Stimulated activated CD8-positive, alpha-beta memory T cell treated with anti-CD3 and anti-CD28 coated beads, Interleukin-7, amount 100 ng/mL, for 4 hours (primary cell): Measurements from ENCODE around the gene SARS1.
"Not testable (repeated sequence)": the region's sequence is repeated elsewhere in the genome, so short reads cannot be mapped to it uniquely, and the experiment has no call there.

Source experiments
- DNase-seq, 2 donors: peaks; one replicate each; pipeline ENCODE4 v3.0.0-alpha.2; 2020; ENCODE audit warnings: low read depth in 2 of 2

Gene SARS1

GRCh38 chr1:109192433-109192832 is 21.3 kb upstream of the SARS1 start:
- no peak for DNase-seq

- peak in 1 of 2 donors; percentile 14 for DNase-seq
These were observed 19.8 kb upstream of the SARS1 start for GRCh38 chr1:109193653-109194590.

- DNase-seq = no peak
These were observed 16.3 kb upstream of the SARS1 start for GRCh38 chr1:109197158-109198042.

- no peak for DNase-seq
These were observed 15.5 kb upstream of the SARS1 start for GRCh38 chr1:109198043-109198695.

- DNase-seq = no peak
These were observed 15.0 kb upstream of the SARS1 start for GRCh38 chr1:109198745-109199144.

GRCh38 chr1:109199710-109200109 is 14.0 kb upstream of the SARS1 start:
- no peak for DNase-seq

GRCh38 chr1:109201123-109201703 is 12.5 kb upstream of the SARS1 start:
- DNase-seq = peak; percentile 39 to 51

- no peak for DNase-seq
These were observed 9.2 kb upstream of the SARS1 start for GRCh38 chr1:109204484-109204883.

- DNase-seq = no peak
These were observed 7.4 kb upstream of the SARS1 start for GRCh38 chr1:109206339-109206738.

- DNase-seq = no peak
These were observed 6.1 kb upstream of the SARS1 start for GRCh38 chr1:109207467-109208103.

- DNase-seq = no peak
These were observed 5.3 kb upstream of the SARS1 start for GRCh38 chr1:109208394-109208793.

- no peak for DNase-seq
These were observed 4.8 kb upstream of the SARS1 start for GRCh38 chr1:109208836-109209463.

GRCh38 chr1:109210058-109210457 is 3.7 kb upstream of the SARS1 start:
- no peak for DNase-seq

- no peak for DNase-seq
These were observed 334 bp upstream of the SARS1 start for GRCh38 chr1:109213345-109213823.

- peak; percentile 20 to 24 for DNase-seq
These were observed 1.2 kb downstream of the SARS1 start for GRCh38 chr1:109214695-109215623.

- no peak for DNase-seq
These were observed 2.9 kb downstream of the SARS1 start for GRCh38 chr1:109216662-109217061.

- no peak for DNase-seq
These were observed 4.8 kb downstream of the SARS1 start for GRCh38 chr1:109218516-109218915.

- not testable (repeated sequence) for DNase-seq
These were observed 7.5 kb downstream of the SARS1 start for GRCh38 chr1:109221201-109221600.

GRCh38 chr1:109225308-109225707 is 11.6 kb downstream of the SARS1 start:
- DNase-seq = no peak
